ENCODE measurements around the gene ARHGAP12.

The ARHGAP12 gene

GRCh38 chr10:31942435-31942834 is 13.8 kb upstream of the ARHGAP12 start:
- Histone ChIP-seq H3K4me3 (peak overlapping the region; percentile 52), H3K27ac (peak overlapping the region; percentile 68), H3K36me3 (ENCODE audit: insufficient read depth, low read length) (no peaks in the 10 kb centered on the region), H3K9me3 (ENCODE audit: low read depth, low read length) (no peaks in the 10 kb centered on the region), H3K9ac (ENCODE audit: insufficient read length) (no peak overlapping the region)
- no peak for TF ChIP-seq POLR2AphosphoS5 (IDR thresholded peaks at IDR 0.05; ENCODE audit: borderline replicate concordance, low read depth, low read length)
- no peak for TF ChIP-seq FOXP2 (optimal IDR thresholded peaks at IDR 0.05; ENCODE audit: control extremely low read depth, extremely low read length, insufficient read depth)
- no peak for TF ChIP-seq EZH2 (IDR thresholded peaks at IDR 0.05)
- no peak for DNase-seq (ENCODE audit: low read depth, low spot score)

- peak; percentile 50 for DNase-seq (ENCODE audit: low read depth, low spot score)
- TF ChIP-seq EZH2 (IDR thresholded peaks at IDR 0.05) = no peak
- Histone ChIP-seq H3K9me3 (ENCODE audit: low read depth, low read length) (no peaks in the 10 kb centered on the region), H3K27ac (peak overlapping the region; percentile 77), H3K36me3 (ENCODE audit: insufficient read depth, low read length) (no peaks in the 10 kb centered on the region), H3K4me3 (peak overlapping the region; percentile 50), H3K9ac (ENCODE audit: insufficient read length) (no peak overlapping the region)
Measured at GRCh38 chr10:31940839-31941653, 12.4 kb upstream of the ARHGAP12 start.

DNA sequence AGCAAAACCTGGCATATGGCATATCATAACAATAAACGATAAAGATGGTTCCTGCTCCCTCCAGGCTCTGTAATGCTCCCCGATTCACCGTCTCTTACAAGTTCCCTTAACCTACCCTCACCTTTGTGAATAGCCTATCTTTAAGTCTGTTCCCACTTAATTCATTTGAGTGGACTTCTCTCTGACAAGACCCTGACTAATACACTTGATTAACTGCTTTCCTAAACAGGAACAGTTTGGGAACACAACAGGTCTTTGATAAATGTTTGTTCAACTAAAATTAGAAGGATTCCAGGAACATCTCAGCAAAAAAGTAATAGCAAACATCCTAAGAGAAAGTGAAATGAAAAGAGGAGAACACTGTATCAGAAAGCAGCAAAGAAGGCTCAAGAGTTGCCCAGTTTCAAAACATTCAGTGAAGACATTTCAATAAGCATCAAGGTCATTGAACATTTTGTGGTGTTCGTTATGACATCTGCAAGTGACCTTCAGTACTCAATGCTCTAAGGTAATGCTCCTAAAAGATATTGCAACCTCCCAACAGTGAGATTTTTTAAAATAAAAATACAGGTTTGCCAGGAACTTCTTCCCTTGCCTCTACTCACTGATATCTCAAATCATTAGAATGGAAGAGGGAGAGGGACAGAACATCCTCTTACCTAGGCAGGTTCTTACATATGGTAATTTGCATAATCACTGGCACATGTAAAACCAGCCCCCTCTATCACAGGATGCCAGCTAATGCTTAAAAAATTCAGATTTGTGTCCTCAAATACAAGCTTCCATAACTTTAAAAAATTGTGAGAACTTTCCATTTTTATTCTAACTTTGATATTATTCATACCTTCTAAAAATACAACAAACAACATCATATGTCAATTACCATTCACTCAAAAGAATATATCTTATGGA is 11.4 kb upstream of the ARHGAP12 start:
- TF ChIP-seq EZH2 (IDR thresholded peaks at IDR 0.05) (no peak), FOXP2 (optimal IDR thresholded peaks at IDR 0.05; ENCODE audit: control extremely low read depth, extremely low read length, insufficient read depth) (no peak), POLR2AphosphoS5 (IDR thresholded peaks at IDR 0.05; ENCODE audit: borderline replicate concordance, low read depth, low read length) (no peak)
- Histone ChIP-seq H3K9me3 (ENCODE audit: low read depth, low read length) (no peaks in the 10 kb centered on the region), H3K4me3 (peak overlapping the region; percentile 46), H3K27ac (no peak overlapping the region), H3K9ac (ENCODE audit: insufficient read length) (no peak overlapping the region), H3K36me3 (ENCODE audit: insufficient read depth, low read length) (no peaks in the 10 kb centered on the region)
- no peak for DNase-seq (ENCODE audit: low read depth, low spot score)

- Histone ChIP-seq H3K27ac (no peak overlapping the region), H3K4me3 (no peak overlapping the region), H3K36me3 (ENCODE audit: insufficient read depth, low read length) (no peaks in the 10 kb centered on the region), H3K9ac (ENCODE audit: insufficient read length) (no peak overlapping the region), H3K9me3 (ENCODE audit: low read depth, low read length) (no peaks in the 10 kb centered on the region)
- no peak for DNase-seq (ENCODE audit: low read depth, low spot score)
- TF ChIP-seq FOXP2 (optimal IDR thresholded peaks at IDR 0.05; ENCODE audit: control extremely low read depth, extremely low read length, insufficient read depth) = no peak
- no peak for TF ChIP-seq POLR2AphosphoS5 (IDR thresholded peaks at IDR 0.05; ENCODE audit: borderline replicate concordance, low read depth, low read length)
Measured at GRCh38 chr10:31937371-31937770, 8.7 kb upstream of the ARHGAP12 start.

- no peaks in the 10 kb centered on the region for H3K36me3 ChIP-seq (ENCODE audit: insufficient read depth, low read length)
- H3K9me3 ChIP-seq (ENCODE audit: low read depth, low read length) = no peaks in the 10 kb centered on the region
- H3K4me3 ChIP-seq = no peak overlapping the region
- TF ChIP-seq FOXP2 (optimal IDR thresholded peaks at IDR 0.05; ENCODE audit: control extremely low read depth, extremely low read length, insufficient read depth) (no peak), EZH2 (IDR thresholded peaks at IDR 0.05) (no peak), POLR2AphosphoS5 (IDR thresholded peaks at IDR 0.05; ENCODE audit: borderline replicate concordance, low read depth, low read length) (no peak)
- no peak overlapping the region for H3K9ac ChIP-seq (ENCODE audit: insufficient read length)
- no peak overlapping the region for H3K27ac ChIP-seq
- no peak for DNase-seq (ENCODE audit: low read depth, low spot score)
Measured at GRCh38 chr10:31936933-31937332, 8.3 kb upstream of the ARHGAP12 start.

DNA sequence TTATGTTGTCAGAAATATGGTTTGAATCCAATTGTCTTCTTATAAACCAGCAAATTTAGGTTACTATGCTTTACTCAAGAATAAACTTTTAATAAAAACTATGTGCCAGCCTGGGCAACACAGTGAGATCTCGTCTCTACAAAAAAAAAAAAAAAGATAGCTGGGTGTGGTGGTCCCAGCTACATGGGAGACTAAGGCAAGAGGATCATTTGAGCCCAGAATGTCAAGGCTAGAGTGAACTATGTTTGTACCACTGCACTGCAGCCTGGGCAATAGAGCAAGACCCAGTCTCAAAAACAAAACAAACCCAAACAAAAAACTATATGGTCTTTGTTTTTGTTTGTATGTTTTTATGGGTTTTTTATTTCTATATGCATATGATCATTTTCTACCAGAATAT is 7.5 kb upstream of the ARHGAP12 start:
- no peak for DNase-seq (ENCODE audit: low read depth, low spot score)
- H3K36me3 ChIP-seq (ENCODE audit: insufficient read depth, low read length) = no peaks in the 10 kb centered on the region
- H3K27ac ChIP-seq = no peak overlapping the region
- no peak overlapping the region for H3K4me3 ChIP-seq
- H3K9ac ChIP-seq (ENCODE audit: insufficient read length) = no peak overlapping the region
- TF ChIP-seq EZH2 (IDR thresholded peaks at IDR 0.05) (no peak), POLR2AphosphoS5 (IDR thresholded peaks at IDR 0.05; ENCODE audit: borderline replicate concordance, low read depth, low read length) (no peak), FOXP2 (optimal IDR thresholded peaks at IDR 0.05; ENCODE audit: control extremely low read depth, extremely low read length, insufficient read depth) (no peak)
- H3K9me3 ChIP-seq (ENCODE audit: low read depth, low read length) = no peaks in the 10 kb centered on the region

GRCh38 chr10:31935678-31936077 is 7.0 kb upstream of the ARHGAP12 start:
- Histone ChIP-seq H3K27ac (no peak overlapping the region), H3K4me3 (no peak overlapping the region), H3K36me3 (ENCODE audit: insufficient read depth, low read length) (no peaks in the 10 kb centered on the region), H3K9me3 (ENCODE audit: low read depth, low read length) (no peaks in the 10 kb centered on the region), H3K9ac (ENCODE audit: insufficient read length) (no peak overlapping the region)
- no peak for TF ChIP-seq EZH2 (IDR thresholded peaks at IDR 0.05)
- no peak for TF ChIP-seq FOXP2 (optimal IDR thresholded peaks at IDR 0.05; ENCODE audit: control extremely low read depth, extremely low read length, insufficient read depth)
- no peak for DNase-seq (ENCODE audit: low read depth, low spot score)

DNA sequence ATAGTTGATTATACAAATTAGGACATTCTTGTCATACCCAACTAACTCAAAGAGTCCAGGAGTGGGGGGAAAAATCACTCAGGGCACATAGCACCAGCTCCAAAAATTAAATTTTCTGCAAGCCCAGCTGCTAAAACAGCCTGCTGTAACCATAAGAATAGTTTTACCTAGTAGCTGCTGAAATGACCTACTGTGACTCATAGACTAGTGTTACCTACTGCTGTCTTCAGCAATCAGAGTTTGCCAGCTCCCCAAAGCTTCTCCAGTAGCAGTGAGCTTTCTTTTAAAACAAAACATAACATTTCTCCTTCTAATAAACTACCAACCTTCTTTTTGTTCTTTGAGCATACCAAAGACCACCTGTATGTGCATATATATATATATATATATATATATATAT is 4.2 kb upstream of the ARHGAP12 start:
- no peak for DNase-seq (ENCODE audit: low read depth, low spot score)
- no peaks in the 10 kb centered on the region for H3K9me3 ChIP-seq (ENCODE audit: low read depth, low read length)
- no peak overlapping the region for H3K4me3 ChIP-seq
- TF ChIP-seq FOXP2 (optimal IDR thresholded peaks at IDR 0.05; ENCODE audit: control extremely low read depth, extremely low read length, insufficient read depth) (no peak), POLR2AphosphoS5 (IDR thresholded peaks at IDR 0.05; ENCODE audit: borderline replicate concordance, low read depth, low read length) (no peak), EZH2 (IDR thresholded peaks at IDR 0.05) (no peak)
- H3K36me3 ChIP-seq (ENCODE audit: insufficient read depth, low read length) = no peaks in the 10 kb centered on the region
- no peak overlapping the region for H3K27ac ChIP-seq
- no peak overlapping the region for H3K9ac ChIP-seq (ENCODE audit: insufficient read length)
